ENCODE measurements around the gene NPHS1.

DNA sequence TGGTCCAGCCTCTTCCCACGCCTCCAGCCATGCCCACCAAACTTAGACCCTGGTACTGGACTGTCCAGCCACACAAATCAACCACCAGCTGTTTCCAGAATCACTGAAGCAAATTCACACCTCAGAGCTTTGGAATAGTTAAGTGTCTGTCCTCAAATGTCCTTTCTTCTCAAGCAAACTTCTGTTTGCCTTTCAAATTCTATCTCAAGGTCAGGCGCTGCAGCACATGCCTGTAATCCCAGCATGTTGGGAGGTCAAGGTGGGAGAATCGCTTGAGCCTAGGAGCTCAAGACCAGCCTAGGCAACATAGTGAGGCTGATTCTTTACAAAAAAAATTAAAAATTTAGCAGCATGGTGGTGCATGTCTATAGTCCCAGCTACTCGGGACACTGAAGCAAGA lies 20.2 kb downstream of the NPHS1 start:
- no peak for TF ChIP-seq POLR2A (IDR thresholded peaks at IDR 0.05)
- TF ChIP-seq, protein P1, sequence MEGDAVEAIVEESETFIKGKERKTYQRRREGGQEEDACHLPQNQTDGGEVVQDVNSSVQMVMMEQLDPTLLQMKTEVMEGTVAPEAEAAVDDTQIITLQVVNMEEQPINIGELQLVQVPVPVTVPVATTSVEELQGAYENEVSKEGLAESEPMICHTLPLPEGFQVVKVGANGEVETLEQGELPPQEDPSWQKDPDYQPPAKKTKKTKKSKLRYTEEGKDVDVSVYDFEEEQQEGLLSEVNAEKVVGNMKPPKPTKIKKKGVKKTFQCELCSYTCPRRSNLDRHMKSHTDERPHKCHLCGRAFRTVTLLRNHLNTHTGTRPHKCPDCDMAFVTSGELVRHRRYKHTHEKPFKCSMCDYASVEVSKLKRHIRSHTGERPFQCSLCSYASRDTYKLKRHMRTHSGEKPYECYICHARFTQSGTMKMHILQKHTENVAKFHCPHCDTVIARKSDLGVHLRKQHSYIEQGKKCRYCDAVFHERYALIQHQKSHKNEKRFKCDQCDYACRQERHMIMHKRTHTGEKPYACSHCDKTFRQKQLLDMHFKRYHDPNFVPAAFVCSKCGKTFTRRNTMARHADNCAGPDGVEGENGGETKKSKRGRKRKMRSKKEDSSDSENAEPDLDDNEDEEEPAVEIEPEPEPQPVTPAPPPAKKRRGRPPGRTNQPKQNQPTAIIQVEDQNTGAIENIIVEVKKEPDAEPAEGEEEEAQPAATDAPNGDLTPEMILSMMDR (IDR thresholded peaks at IDR 0.05) = no peak
